Trophoblast cell (in vitro differentiated cells and primary cell): ENCODE results near the gene CCDC70.

Experiments used
- DNase-seq, 2 donors: peaks; one replicate each; pipeline ENCODE4 v3.0.0-alpha.2; 2016
- H2AFZ ChIP-seq: 2 replicates; pipeline ENCODE4 v1.6.1; 2013; ENCODE audit warnings: low read length, moderate library complexity, mild to moderate bottlenecking; ENCODE audit not compliant: insufficient read depth, poor library complexity
- H2AK5ac ChIP-seq: 2 replicates; pipeline ENCODE4 v1.6.1; 2013; ENCODE audit warnings: mild to moderate bottlenecking, low read length
- H2BK120ac ChIP-seq: 2 replicates; pipeline ENCODE4 v1.6.1; 2013; ENCODE audit warnings: low read length, mild to moderate bottlenecking, moderate library complexity; ENCODE audit not compliant: insufficient read depth, poor library complexity
- H2BK12ac ChIP-seq: 2 replicates; pipeline ENCODE4 v1.6.1; 2013; ENCODE audit warnings: mild to moderate bottlenecking, low read length, moderate library complexity
- H2BK5ac ChIP-seq: 2 replicates; pipeline ENCODE4 v1.6.1; 2013; ENCODE audit warnings: low read length, low read depth, moderate library complexity, mild to moderate bottlenecking; ENCODE audit not compliant: poor library complexity
- H3K14ac ChIP-seq: 2 replicates; pipeline ENCODE4 v1.6.1; 2013; ENCODE audit warnings: mild to moderate bottlenecking, low read length
- H3K18ac ChIP-seq: 2 replicates; pipeline ENCODE4 v1.6.1; 2013; ENCODE audit warnings: mild to moderate bottlenecking, low read length
- H3K23ac ChIP-seq: 2 replicates; pipeline ENCODE4 v1.6.1; 2013; ENCODE audit warnings: low read length
- H3K27ac ChIP-seq: 2 replicates; pipeline ENCODE4 v1.5.1; 2013; ENCODE audit warnings: low read depth, mild to moderate bottlenecking, inconsistent platforms, low read length, moderate library complexity
- H3K27me3 ChIP-seq: 2 replicates; pipeline ENCODE4 v1.6.1; 2013; ENCODE audit warnings: inconsistent platforms, mild to moderate bottlenecking, low read length, moderate library complexity; ENCODE audit not compliant: insufficient read depth
- H3K36me3 ChIP-seq, 2 experiments: 1 replicate in 1 of 2; 2 replicates in 1 of 2; pipeline ENCODE4 v1.6.1; 2013; ENCODE audit warnings: low read length in 2 of 2, mild to moderate bottlenecking in 2 of 2, moderate library complexity in 1 of 2; ENCODE audit not compliant: insufficient read depth in 2 of 2, control insufficient read depth in 1 of 2
- H3K4ac ChIP-seq: 2 replicates; pipeline ENCODE4 v1.6.1; 2013; ENCODE audit warnings: low read depth, mild to moderate bottlenecking, low read length, moderate library complexity
- H3K4me1 ChIP-seq, 2 experiments: 1 replicate in 1 of 2; 2 replicates in 1 of 2; pipeline ENCODE4 v1.6.1; 2013; ENCODE audit warnings: low read length in 2 of 2, mild to moderate bottlenecking in 2 of 2, moderate library complexity in 1 of 2; ENCODE audit not compliant: insufficient read depth in 2 of 2, control insufficient read depth in 1 of 2
- H3K4me2 ChIP-seq: 2 replicates; pipeline ENCODE4 v1.6.1; 2013; ENCODE audit warnings: inconsistent platforms, mild to moderate bottlenecking, low read length, moderate library complexity
- H3K4me3 ChIP-seq: 2 replicates; pipeline ENCODE4 v1.5.1; 2013; ENCODE audit warnings: mild to moderate bottlenecking, low read depth, low read length, inconsistent platforms
- H3K79me1 ChIP-seq: one replicate; pipeline ENCODE4 v1.6.1; 2013; ENCODE audit warnings: low read length
- H3K79me2 ChIP-seq: 2 replicates; pipeline ENCODE4 v1.6.1; 2013; ENCODE audit warnings: low read length, mild to moderate bottlenecking; ENCODE audit not compliant: control insufficient read depth, insufficient read depth, poor library complexity
- H3K9ac ChIP-seq: 2 replicates; pipeline ENCODE4 v1.6.1; 2013; ENCODE audit warnings: mild to moderate bottlenecking, low read length
- H3K9me3 ChIP-seq: 2 replicates; pipeline ENCODE4 v1.6.1; 2013; ENCODE audit warnings: low read depth, mild to moderate bottlenecking, control low read depth, inconsistent platforms, low read length; ENCODE audit not compliant: insufficient read depth
- H4K12ac ChIP-seq: 2 replicates; pipeline ENCODE4 v1.6.1; 2013; ENCODE audit warnings: low read depth, mild to moderate bottlenecking, low read length, moderate library complexity
- H4K8ac ChIP-seq: 2 replicates; pipeline ENCODE4 v1.6.1; 2013; ENCODE audit warnings: low read depth, mild to moderate bottlenecking, low read length, moderate library complexity
- H4K91ac ChIP-seq: one replicate; pipeline ENCODE4 v1.6.1; 2013; ENCODE audit warnings: low read depth, mild to moderate bottlenecking, low read length, moderate library complexity
- whole genome bisulfite sequencing: extraction: QIAGEN DNeasy Blood & Tissue Kit; methylation state at CpG from one replicate; pipeline ENCODE4 v1.1.7; 2013; ENCODE audit warnings: missing lambda C conversion rate; ENCODE audit not compliant: insufficient read length, insufficient coverage; ENCODE audit errors: extremely low coverage; 5-methylcytosine and 5-hydroxymethylcytosine counted together

Gene CCDC70

GRCh38 chr13:51829568-51829899, 32.2 kb upstream of the CCDC70 start:
- Histone ChIP-seq H3K4ac (no peak overlapping the region), H3K4me3 (no peak overlapping the region), H3K23ac (no peak overlapping the region), H4K8ac (no peak overlapping the region), H2BK5ac (no peak overlapping the region), H2AFZ (no peak overlapping the region), H4K91ac (no peak overlapping the region), H3K4me2 (no peak overlapping the region), H3K9me3 (no peaks in the 10 kb centered on the region), H3K14ac (no peak overlapping the region), H2AK5ac (no peak overlapping the region), H3K79me1 (no peaks in the 10 kb centered on the region), H2BK120ac (no peak overlapping the region), H3K18ac (no peak overlapping the region), H4K12ac (no peak overlapping the region), H3K27ac (no peak overlapping the region), H3K36me3 (no peaks in the 10 kb centered on the region), H2BK12ac (no peak overlapping the region), H3K27me3 (no peaks in the 10 kb centered on the region), H3K9ac (no peak overlapping the region), H3K79me2 (no peaks in the 10 kb centered on the region), H3K4me1 (no peaks in the 10 kb centered on the region)
- no CpG with 5 or more reads among the region's 2 CpGs for WGBS
- DNase-seq = no peak

- Histone ChIP-seq H3K27me3 (no peaks in the 10 kb centered on the region), H3K4me1 (no peaks in the 10 kb centered on the region), H4K8ac (no peak overlapping the region), H4K91ac (no peak overlapping the region), H3K9me3 (no peaks in the 10 kb centered on the region), H2AFZ (no peak overlapping the region), H2AK5ac (no peak overlapping the region), H3K23ac (no peak overlapping the region), H3K4me3 (no peak overlapping the region), H2BK5ac (no peak overlapping the region), H3K18ac (no peak overlapping the region), H2BK12ac (no peak overlapping the region), H3K36me3 (no peaks in the 10 kb centered on the region), H3K4me2 (no peak overlapping the region), H3K79me1 (no peaks in the 10 kb centered on the region), H3K27ac (no peak overlapping the region), H3K4ac (no peak overlapping the region), H3K9ac (no peak overlapping the region), H2BK120ac (no peak overlapping the region), H3K79me2 (no peaks in the 10 kb centered on the region), H3K14ac (no peak overlapping the region), H4K12ac (no peak overlapping the region)
- no CpG with 5 or more reads among the region's 5 CpGs for WGBS
- no peak for DNase-seq
These were observed 30.2 kb upstream of the CCDC70 start for GRCh38 chr13:51831519-51831918.

- Histone ChIP-seq H3K9me3 (no peaks in the 10 kb centered on the region), H2BK120ac (no peak overlapping the region), H3K18ac (no peak overlapping the region), H3K9ac (no peak overlapping the region), H2AK5ac (no peak overlapping the region), H3K27ac (no peak overlapping the region), H4K8ac (no peak overlapping the region), H2AFZ (no peak overlapping the region), H2BK12ac (no peak overlapping the region), H3K4me1 (no peaks in the 10 kb centered on the region), H3K36me3 (no peaks in the 10 kb centered on the region), H3K27me3 (no peaks in the 10 kb centered on the region), H2BK5ac (no peak overlapping the region), H3K4ac (no peak overlapping the region), H3K4me2 (no peak overlapping the region), H4K12ac (no peak overlapping the region), H3K79me2 (no peaks in the 10 kb centered on the region), H3K79me1 (no peaks in the 10 kb centered on the region), H3K23ac (no peak overlapping the region), H3K14ac (no peak overlapping the region), H4K91ac (no peak overlapping the region), H3K4me3 (no peak overlapping the region)
- WGBS = no CpG with 5 or more reads among the region's 6 CpGs
- no peak for DNase-seq
These were observed 29.2 kb upstream of the CCDC70 start for GRCh38 chr13:51832471-51833152.

- H3K9ac ChIP-seq = no peak overlapping the region
- H3K79me2 ChIP-seq = no peaks in the 10 kb centered on the region
- H3K14ac ChIP-seq = no peak overlapping the region
- H3K79me1 ChIP-seq = no peaks in the 10 kb centered on the region
- H2AK5ac ChIP-seq = no peak overlapping the region
- no CpG with 5 or more reads among the region's 10 CpGs for WGBS
- no peak overlapping the region for H3K4ac ChIP-seq
- H2AFZ ChIP-seq = no peak overlapping the region
- H4K8ac ChIP-seq = no peak overlapping the region
- no peak overlapping the region for H3K23ac ChIP-seq
- H3K27ac ChIP-seq = no peak overlapping the region
- H2BK120ac ChIP-seq = no peak overlapping the region
- no peak overlapping the region for H3K4me2 ChIP-seq
- no peaks in the 10 kb centered on the region for H3K4me1 ChIP-seq
- no peak overlapping the region for H3K4me3 ChIP-seq
- H2BK5ac ChIP-seq = no peak overlapping the region
- no peak overlapping the region for H4K91ac ChIP-seq
- H3K18ac ChIP-seq = no peak overlapping the region
- H4K12ac ChIP-seq = no peak overlapping the region
- H3K36me3 ChIP-seq = no peaks in the 10 kb centered on the region
- H3K9me3 ChIP-seq = no peaks in the 10 kb centered on the region
- H3K27me3 ChIP-seq = no peaks in the 10 kb centered on the region
- DNase-seq = no peak
- H2BK12ac ChIP-seq = no peak overlapping the region
These were observed 27.8 kb upstream of the CCDC70 start for GRCh38 chr13:51833980-51834379.
